CD14-positive monocyte (primary cell): ENCODE measurements around the gene CTCFL. TPM values are rescaled to one million over a fixed set of nuclear protein-coding genes. Genes with fewer than 3 reads are reported as not detected.

Source experiments
- DNase-seq, 3 donors: peaks; one replicate each; pipeline ENCODE4 v3.0.0-alpha.2; 2011 to 2022
- H2AFZ ChIP-seq: 2 replicates; pipeline ENCODE4 v1.6.0; 2012; ENCODE audit warnings: mild to moderate bottlenecking, low read depth, low read length, inconsistent platforms; ENCODE audit not compliant: insufficient read depth, poor library complexity, severe bottlenecking
- H3K27ac ChIP-seq, 2 donors: 1 replicate in 1 of 2; 2 replicates in 1 of 2; pipeline ENCODE4 v1.5.1; 2012 to 2013; ENCODE audit warnings: low read length in 2 of 2, control low read depth in 1 of 2, inconsistent platforms in 1 of 2, low read depth in 1 of 2, mild to moderate bottlenecking in 1 of 2
- H3K27me3 ChIP-seq, 2 donors: one replicate each; pipeline versions ENCODE4 v1.6.0 to v1.6.1; 2011 to 2013; ENCODE audit warnings: low read length in 2 of 2; ENCODE audit not compliant: control insufficient read depth in 2 of 2, insufficient read depth in 2 of 2
- H3K36me3 ChIP-seq, 2 donors: replicated peaks in 1 of 2; 1 replicate in 1 of 2; 2 replicates in 1 of 2; pipeline versions ENCODE4 v1.5.1 to v1.6.1; 2012 to 2013; ENCODE audit warnings: low read length in 2 of 2, control low read depth in 1 of 2, inconsistent platforms in 1 of 2, mild to moderate bottlenecking in 1 of 2; ENCODE audit not compliant: insufficient read depth in 2 of 2, control insufficient read depth in 1 of 2
- H3K4me1 ChIP-seq, 2 donors: 1 replicate in 1 of 2; 2 replicates in 1 of 2; pipeline versions ENCODE4 v1.5.1 to v1.6.1; 2012 to 2013; ENCODE audit warnings: low read length in 2 of 2, control low read depth in 1 of 2, inconsistent platforms in 1 of 2, mild to moderate bottlenecking in 1 of 2, moderate library complexity in 1 of 2; ENCODE audit not compliant: insufficient read depth in 2 of 2, control insufficient read depth in 1 of 2
- H3K4me2 ChIP-seq: replicated peaks from 2 replicates; pipeline ENCODE3; 2012; ENCODE audit warnings: low read length, moderate library complexity, mild to moderate bottlenecking; ENCODE audit not compliant: poor library complexity, severe bottlenecking; ENCODE audit errors: extremely low read depth
- H3K4me3 ChIP-seq, 3 experiments: fragments of 200-600 bp in 1 of 3; sonication (generic) in 1 of 3; replicated peaks in 1 of 3; 1 replicate in 2 of 3; 2 replicates in 1 of 3; pipeline ENCODE4 v1.5.1; 2011 to 2013; ENCODE audit warnings: low read length in 3 of 3, mild to moderate bottlenecking in 3 of 3, control low read depth in 2 of 3, low read depth in 2 of 3, inconsistent platforms in 1 of 3, moderate library complexity in 1 of 3
- H3K79me2 ChIP-seq: 2 replicates; pipeline ENCODE4 v1.6.0; 2012; ENCODE audit warnings: mild to moderate bottlenecking, control low read depth, inconsistent platforms, low read length, moderate library complexity; ENCODE audit not compliant: insufficient read depth
- H3K9ac ChIP-seq: 2 replicates; pipeline ENCODE4 v1.6.0; 2017; ENCODE audit warnings: low read length, mild to moderate bottlenecking; ENCODE audit not compliant: insufficient read depth, poor library complexity, severe bottlenecking
- H3K9me3 ChIP-seq, 2 donors: replicated peaks in 1 of 2; 1 replicate in 1 of 2; 2 replicates in 1 of 2; pipeline versions ENCODE4 v1.5.1 to v1.6.1; 2012 to 2013; ENCODE audit warnings: low read length in 2 of 2, control low read depth in 1 of 2; ENCODE audit not compliant: control insufficient read depth in 1 of 2, insufficient read depth in 1 of 2
- H4K20me1 ChIP-seq: 2 replicates; pipeline ENCODE4 v1.6.0; 2012; ENCODE audit warnings: mild to moderate bottlenecking, low read length, control low read depth, moderate library complexity; ENCODE audit not compliant: insufficient read depth
- H3K27ac Mint-ChIP-seq, 7 donors: one replicate each; pipeline ENCODE4 v1.8.0; 2020; ENCODE audit warnings: mild to moderate bottlenecking in 7 of 7, mixed read lengths in 7 of 7, moderate library complexity in 6 of 7, inconsistent platforms in 2 of 7
- H3K27me3 Mint-ChIP-seq, 3 donors: one replicate each; pipeline ENCODE4 v1.8.0; 2021 to 2022; ENCODE audit warnings: low read depth in 3 of 3, mild to moderate bottlenecking in 3 of 3, mixed read lengths in 3 of 3, moderate library complexity in 3 of 3, inconsistent platforms in 1 of 3
- H3K36me3 Mint-ChIP-seq, 2 donors: one replicate each; pipeline ENCODE4 v1.8.0; 2020; ENCODE audit warnings: mixed read lengths in 2 of 2, inconsistent platforms in 1 of 2, mild to moderate bottlenecking in 1 of 2
- H3K4me1 Mint-ChIP-seq: one replicate; pipeline ENCODE4 v1.8.0; 2020; ENCODE audit warnings: mild to moderate bottlenecking, mixed read lengths
- H3K4me3 Mint-ChIP-seq, 2 donors: one replicate each; pipeline ENCODE4 v1.8.0; 2020; ENCODE audit warnings: mild to moderate bottlenecking in 2 of 2, mixed read lengths in 2 of 2, moderate library complexity in 1 of 2
- H3K9me3 Mint-ChIP-seq, 7 donors: one replicate each; pipeline ENCODE4 v1.8.0; 2020 to 2022; ENCODE audit warnings: mixed read lengths in 7 of 7, mild to moderate bottlenecking in 6 of 7, moderate library complexity in 6 of 7, inconsistent platforms in 2 of 7
- WGBS: methylation state at CpG from one replicate; pipeline ENCODE4 v1.1.5; 2013; ENCODE audit warnings: missing lambda C conversion rate; ENCODE audit not compliant: insufficient coverage; 5-methylcytosine and 5-hydroxymethylcytosine counted together
- intact Hi-C, 2 donors: fragments of 100-400 bp; cut with micrococcal nuclease; formaldehyde crosslinking; loops; one replicate each; pipeline versions ENCODE4 v1.15.0 to v1.15.1; 2023
- polyA plus RNA-seq, 3 donors: library from polyadenylated mRNA; depleted of rRNA in 1 of 3; unstranded in 2 of 3; stranded (reverse) in 1 of 3; fragments of 300-500 nt in 2 of 3; fragments of >200 nt in 1 of 3; fragmentation: Illumina TruSeq in 2 of 3; gene quantifications; 1 replicate in 2 of 3; 2 replicates in 1 of 3; pipeline ENCODE4 v1.2.3, GENCODE V29; 2012 to 2021
- TF ChIP-seq, protein P1 (sequence below): fragments of 200-600 bp; IDR thresholded peaks from one replicate; pipeline ENCODE4 v1.8.0; 2022; ENCODE audit warnings: antibody characterized with exemption, mild to moderate bottlenecking

CTCFL gene
- polyA plus RNA-seq, 3 donors, result not detected

DNA sequence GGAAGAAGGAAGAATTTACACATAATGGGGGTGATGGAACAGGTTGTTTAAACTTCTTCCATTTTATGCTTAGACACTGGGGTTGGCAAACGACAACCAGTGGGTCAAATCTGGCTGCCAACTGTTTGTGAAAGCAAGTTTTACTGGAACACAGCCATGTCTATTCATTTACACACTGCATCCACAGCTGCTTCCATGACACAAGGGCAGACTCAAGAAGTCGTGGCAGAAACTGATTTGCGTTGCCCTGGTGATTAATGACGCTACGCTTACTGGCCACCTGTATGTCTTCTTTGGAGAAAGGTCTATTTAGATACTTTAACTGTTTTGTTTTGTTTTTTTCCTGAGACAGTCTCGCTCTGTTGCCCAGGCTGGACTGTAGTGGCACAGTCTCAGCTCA, 19.0 kb downstream of the CTCFL start:
- Histone ChIP-seq H3K27me3 (peaks cover 32 to 64% of the 10 kb centered on the region in 2 donors), H3K4me1 (peaks cover 30% of the 10 kb centered on the region in 2 donors), H3K4me3 (no peak overlapping the region), H4K20me1 (no peaks in the 10 kb centered on the region), H3K79me2 (no peaks in the 10 kb centered on the region), H3K27ac (no peak overlapping the region), H2AFZ (no peak overlapping the region), H3K9ac (no peak overlapping the region), H3K4me2 (no peak overlapping the region), H3K9me3 (peaks cover 5 to 6% of the 10 kb centered on the region in 2 donors), H3K36me3 (no peaks in the 10 kb centered on the region)
- intact Hi-C loops, result loop anchor here in 1 of 2 donors (10.0 kb wide), 1 partner anchor 199 kb away; no protein-coding TSS in a partner anchor
- TF ChIP-seq, protein P1, sequence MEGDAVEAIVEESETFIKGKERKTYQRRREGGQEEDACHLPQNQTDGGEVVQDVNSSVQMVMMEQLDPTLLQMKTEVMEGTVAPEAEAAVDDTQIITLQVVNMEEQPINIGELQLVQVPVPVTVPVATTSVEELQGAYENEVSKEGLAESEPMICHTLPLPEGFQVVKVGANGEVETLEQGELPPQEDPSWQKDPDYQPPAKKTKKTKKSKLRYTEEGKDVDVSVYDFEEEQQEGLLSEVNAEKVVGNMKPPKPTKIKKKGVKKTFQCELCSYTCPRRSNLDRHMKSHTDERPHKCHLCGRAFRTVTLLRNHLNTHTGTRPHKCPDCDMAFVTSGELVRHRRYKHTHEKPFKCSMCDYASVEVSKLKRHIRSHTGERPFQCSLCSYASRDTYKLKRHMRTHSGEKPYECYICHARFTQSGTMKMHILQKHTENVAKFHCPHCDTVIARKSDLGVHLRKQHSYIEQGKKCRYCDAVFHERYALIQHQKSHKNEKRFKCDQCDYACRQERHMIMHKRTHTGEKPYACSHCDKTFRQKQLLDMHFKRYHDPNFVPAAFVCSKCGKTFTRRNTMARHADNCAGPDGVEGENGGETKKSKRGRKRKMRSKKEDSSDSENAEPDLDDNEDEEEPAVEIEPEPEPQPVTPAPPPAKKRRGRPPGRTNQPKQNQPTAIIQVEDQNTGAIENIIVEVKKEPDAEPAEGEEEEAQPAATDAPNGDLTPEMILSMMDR, result no peak
- H3K27ac Mint-ChIP-seq, result no peak overlapping the region
- DNase-seq, result no peak
- peaks cover 4 to 8% of the 10 kb centered on the region in 2 donors for H3K36me3 Mint-ChIP-seq
- peaks cover 33% of the 10 kb centered on the region for H3K4me1 Mint-ChIP-seq
- H3K9me3 Mint-ChIP-seq, result peaks cover 0 to 3% (median 3%) of the 10 kb centered on the region in 7 donors
- H3K4me3 Mint-ChIP-seq, result peak overlapping the region in 1 of 2 donors; percentile 69
- 48% methylated on average over 3 of the region's 6 CpGs for WGBS
- H3K27me3 Mint-ChIP-seq, result peaks cover 69 to 77% (median 75%) of the 10 kb centered on the region in 3 donors

DNA sequence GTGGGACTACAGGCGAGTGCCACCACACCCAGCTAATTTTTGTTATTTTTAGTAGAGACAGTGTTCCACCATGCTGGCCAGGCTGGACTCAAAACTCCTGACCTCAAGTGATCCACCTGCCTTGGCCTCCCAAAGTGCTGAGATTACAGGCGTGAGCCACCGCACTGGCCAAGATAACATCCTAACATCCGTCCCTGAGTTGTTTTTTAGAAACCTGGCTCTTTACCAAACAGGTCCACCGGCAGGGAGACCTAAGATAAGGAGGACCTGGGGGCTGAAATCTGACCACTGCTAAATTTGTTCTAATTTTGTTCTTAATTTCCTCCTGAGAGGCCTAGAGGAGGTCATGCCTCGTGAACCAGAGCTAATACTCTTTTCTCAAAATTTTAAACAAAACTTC, 20.5 kb downstream of the CTCFL start:
- H3K4me3 Mint-ChIP-seq, result peak overlapping the region in 1 of 2 donors; percentile 69
- WGBS, result 78% methylated on average over 3 of the region's 6 CpGs
- H3K36me3 Mint-ChIP-seq, result peaks cover 8% of the 10 kb centered on the region in 2 donors
- peaks cover 35% of the 10 kb centered on the region for H3K4me1 Mint-ChIP-seq
- Histone ChIP-seq H3K9me3 (peaks cover 5 to 6% of the 10 kb centered on the region in 2 donors), H4K20me1 (no peaks in the 10 kb centered on the region), H3K4me3 (no peak overlapping the region), H3K27ac (no peak overlapping the region), H3K36me3 (no peaks in the 10 kb centered on the region), H2AFZ (no peak overlapping the region), H3K9ac (no peak overlapping the region), H3K79me2 (no peaks in the 10 kb centered on the region), H3K4me1 (peaks cover 31 to 32% of the 10 kb centered on the region in 2 donors), H3K27me3 (peaks cover 37 to 74% of the 10 kb centered on the region in 2 donors), H3K4me2 (no peak overlapping the region)
- TF ChIP-seq, protein P1, result no peak
- no peak for DNase-seq
- H3K9me3 Mint-ChIP-seq, result peaks cover 0 to 5% (median 3%) of the 10 kb centered on the region in 7 donors
- intact Hi-C loops, result loop anchor here in 1 of 2 donors (10.0 kb wide), 1 partner anchor 200 kb away; no protein-coding TSS in a partner anchor
- H3K27ac Mint-ChIP-seq, result no peak overlapping the region
- H3K27me3 Mint-ChIP-seq, result peaks cover 73 to 82% (median 80%) of the 10 kb centered on the region in 3 donors
